Measurements from ENCODE around the gene R3HDML. TPM values are rescaled to one million over a fixed set of nuclear protein-coding genes. Genes with fewer than 3 reads are reported as not detected.
A peak's percentile ranks its signal among the peaks of the same experiment; 100 is the strongest.

R3HDML gene
- total and polyA plus RNA-seq, 2 of the 13 experiments (the other 11 are each of a cell fraction or from before 2014, with no cell fraction given): not detected

DNA sequence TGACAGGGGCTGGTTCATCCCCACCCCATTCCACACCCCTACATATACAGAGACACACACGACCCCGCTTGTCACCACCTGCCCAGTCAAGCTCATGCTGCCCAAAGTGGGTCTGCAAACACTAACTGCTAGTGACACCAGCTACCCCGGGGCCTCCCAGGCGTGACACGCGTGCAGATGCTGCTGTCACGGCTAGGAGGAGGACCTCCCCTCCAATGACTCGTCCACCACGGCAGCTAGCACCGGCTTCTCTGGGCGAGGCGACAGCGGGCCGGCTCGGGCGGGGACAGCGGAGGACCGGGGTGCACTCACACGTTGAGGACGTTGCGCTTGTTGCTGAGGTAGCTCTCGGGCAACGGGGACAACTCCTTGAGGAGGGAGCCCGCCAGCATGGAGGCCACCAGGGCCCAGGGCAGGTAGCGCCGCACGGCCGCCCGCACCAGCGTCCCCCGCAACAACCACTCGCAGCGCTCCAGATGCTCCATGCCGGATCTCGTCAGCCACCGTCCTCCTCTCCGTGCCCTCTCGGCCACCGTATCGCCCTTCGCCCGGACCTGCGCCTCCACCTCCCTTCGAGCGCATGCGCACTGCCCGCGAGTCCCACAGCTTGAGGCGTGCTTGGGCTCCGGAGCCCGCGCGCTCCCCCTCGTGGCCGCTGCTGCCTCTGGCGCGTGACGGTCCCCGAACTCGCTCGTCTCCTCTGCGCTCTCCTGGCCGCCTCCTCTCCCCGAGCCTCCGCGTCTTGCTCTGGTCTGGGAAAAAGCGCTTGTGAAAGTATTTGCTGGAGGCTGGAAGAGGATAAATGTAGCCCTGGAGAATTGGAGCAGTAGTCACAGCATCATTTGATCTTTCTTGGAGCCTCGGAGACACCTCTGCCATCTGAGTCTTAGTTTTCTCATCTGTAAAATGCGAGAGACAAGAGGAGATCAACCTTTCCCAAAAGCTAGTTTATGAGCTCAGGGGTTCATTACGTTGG is 25.9 kb upstream of the R3HDML start, which contains the start of gene FITM2 (continued):
- TF ChIP-seq, protein P1, sequence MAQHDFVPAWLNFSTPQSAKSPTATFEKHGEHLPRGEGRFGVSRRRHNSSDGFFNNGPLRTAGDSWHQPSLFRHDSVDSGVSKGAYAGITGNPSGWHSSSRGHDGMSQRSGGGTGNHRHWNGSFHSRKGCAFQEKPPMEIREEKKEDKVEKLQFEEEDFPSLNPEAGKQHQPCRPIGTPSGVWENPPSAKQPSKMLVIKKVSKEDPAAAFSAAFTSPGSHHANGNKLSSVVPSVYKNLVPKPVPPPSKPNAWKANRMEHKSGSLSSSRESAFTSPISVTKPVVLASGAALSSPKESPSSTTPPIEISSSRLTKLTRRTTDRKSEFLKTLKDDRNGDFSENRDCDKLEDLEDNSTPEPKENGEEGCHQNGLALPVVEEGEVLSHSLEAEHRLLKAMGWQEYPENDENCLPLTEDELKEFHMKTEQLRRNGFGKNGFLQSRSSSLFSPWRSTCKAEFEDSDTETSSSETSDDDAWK (CRISPR knock-in tag; IDR thresholded peaks at IDR 0.05): no peak
- no peak; the same call in none of the 2 replicates for TF ChIP-seq KLF13 (CRISPR knock-in tag; IDR thresholded peaks at IDR 0.05)
- peak; percentile 88 for TF ChIP-seq SRSF1 (optimal IDR thresholded peaks at IDR 0.05; ENCODE audit: low read depth, low read length)
- peak; percentile 98 for TF ChIP-seq WIZ (CRISPR knock-in tag; IDR thresholded peaks at IDR 0.05)
- TF ChIP-seq ZNF782 (CRISPR knock-in tag; IDR thresholded peaks at IDR 0.05; ENCODE audit: borderline replicate concordance): no peak; the same call in 1 of the 2 replicates

DNA sequence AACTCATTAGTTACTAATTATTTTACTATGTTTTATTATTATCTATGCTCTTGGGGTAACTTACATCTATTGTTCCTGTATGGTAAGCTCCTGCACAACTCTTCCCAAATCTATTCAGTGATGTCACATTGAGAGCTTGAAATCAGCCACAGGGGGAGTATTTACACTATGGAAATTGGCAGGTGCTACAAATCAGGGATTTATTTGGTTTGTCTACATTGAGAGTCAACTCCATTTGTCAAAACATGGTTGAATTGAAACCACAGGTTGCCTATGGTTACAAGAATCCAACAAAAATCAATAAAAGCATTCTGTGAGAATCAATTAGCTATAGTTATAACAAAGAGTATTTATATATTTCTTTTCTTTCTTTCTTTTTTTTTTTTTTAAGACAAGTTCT is 22.0 kb upstream of the R3HDML start:
- in situ Hi-C loops (cut with HindIII; ENCODE audit: extremely low pct_ligation_motif_present, low pct_unique_long_range_greater_than_20kb) (loop anchor here (5.0 kb wide), 3 partner anchors 63 to 157 kb away; no protein-coding TSS in a partner anchor), intact Hi-C loops (cut with micrococcal nuclease; ENCODE audit: unreplicated experiment) (loop anchor here (5.0 kb wide), 2 partner anchors 42 to 57 kb away; partner anchors contain the start of gene HNF4A)
- ATAC-seq (no peak), DNase-seq (ENCODE audit: low spot score) (no peak), FAIRE-seq (no peak)
- Histone ChIP-seq H3K79me2 (ENCODE audit: insufficient read depth, low read length) (peaks cover 11% of the 10 kb centered on the region), H4K20me1 (ENCODE audit: insufficient read depth, low read length) (no peaks in the 10 kb centered on the region), H3K27ac (ENCODE audit: extremely low read length, insufficient read depth, low read length) (no peak overlapping the region), H3K36me3 (replicated peaks in 1 of 2; ENCODE audit: control insufficient read depth in 1 of 2, insufficient read depth in 2 of 2, low read length in 2 of 2) (no peaks in the 10 kb centered on the region), H3K4me1 (ENCODE audit: insufficient read depth, low read length) (peaks cover 18% of the 10 kb centered on the region), H3K27me3 (ENCODE audit: control insufficient read depth in 1 of 2, insufficient read depth in 2 of 2, low read length in 2 of 2) (peaks cover 2 to 4% of the 10 kb centered on the region in 2 experiments; a peak in 1 of 5 replicates), H2AFZ (ENCODE audit: low read length) (no peak overlapping the region), H3K9ac (ENCODE audit: insufficient read depth, low read depth, low read length) (no peak overlapping the region), H3K4me3 (replicated peaks in 1 of 3; ENCODE audit: insufficient read depth in 1 of 3, low read depth in 2 of 3, low read length in 3 of 3) (no peak overlapping the region), H3K9me3 (ENCODE audit: low read length) (no peaks in the 10 kb centered on the region), H3K4me2 (ENCODE audit: low read depth, low read length) (no peak overlapping the region)
- POLR2A ChIA-PET: interaction anchor here (1.0 to 1.7 kb wide), 3 partner anchors 10 to 103 kb away, joined by 3 to 5 read pairs (median 3); no protein-coding TSS in a partner anchor
- no TSS peak for BruUV-seq (replicated peaks)
- CTCF ChIA-PET (ENCODE audit: low intra/inter-chr PET ratio, low total read pairs): no interaction called here
- TF ChIP-seq TAF15 (IDR thresholded peaks at IDR 0.05; ENCODE audit: low read depth, low read length, poor library complexity, severe bottlenecking): no peak
- no peak for TF ChIP-seq ZNF773 (CRISPR knock-in tag; IDR thresholded peaks at IDR 0.05; ENCODE audit: borderline replicate concordance)
- TF ChIP-seq, protein P2, sequence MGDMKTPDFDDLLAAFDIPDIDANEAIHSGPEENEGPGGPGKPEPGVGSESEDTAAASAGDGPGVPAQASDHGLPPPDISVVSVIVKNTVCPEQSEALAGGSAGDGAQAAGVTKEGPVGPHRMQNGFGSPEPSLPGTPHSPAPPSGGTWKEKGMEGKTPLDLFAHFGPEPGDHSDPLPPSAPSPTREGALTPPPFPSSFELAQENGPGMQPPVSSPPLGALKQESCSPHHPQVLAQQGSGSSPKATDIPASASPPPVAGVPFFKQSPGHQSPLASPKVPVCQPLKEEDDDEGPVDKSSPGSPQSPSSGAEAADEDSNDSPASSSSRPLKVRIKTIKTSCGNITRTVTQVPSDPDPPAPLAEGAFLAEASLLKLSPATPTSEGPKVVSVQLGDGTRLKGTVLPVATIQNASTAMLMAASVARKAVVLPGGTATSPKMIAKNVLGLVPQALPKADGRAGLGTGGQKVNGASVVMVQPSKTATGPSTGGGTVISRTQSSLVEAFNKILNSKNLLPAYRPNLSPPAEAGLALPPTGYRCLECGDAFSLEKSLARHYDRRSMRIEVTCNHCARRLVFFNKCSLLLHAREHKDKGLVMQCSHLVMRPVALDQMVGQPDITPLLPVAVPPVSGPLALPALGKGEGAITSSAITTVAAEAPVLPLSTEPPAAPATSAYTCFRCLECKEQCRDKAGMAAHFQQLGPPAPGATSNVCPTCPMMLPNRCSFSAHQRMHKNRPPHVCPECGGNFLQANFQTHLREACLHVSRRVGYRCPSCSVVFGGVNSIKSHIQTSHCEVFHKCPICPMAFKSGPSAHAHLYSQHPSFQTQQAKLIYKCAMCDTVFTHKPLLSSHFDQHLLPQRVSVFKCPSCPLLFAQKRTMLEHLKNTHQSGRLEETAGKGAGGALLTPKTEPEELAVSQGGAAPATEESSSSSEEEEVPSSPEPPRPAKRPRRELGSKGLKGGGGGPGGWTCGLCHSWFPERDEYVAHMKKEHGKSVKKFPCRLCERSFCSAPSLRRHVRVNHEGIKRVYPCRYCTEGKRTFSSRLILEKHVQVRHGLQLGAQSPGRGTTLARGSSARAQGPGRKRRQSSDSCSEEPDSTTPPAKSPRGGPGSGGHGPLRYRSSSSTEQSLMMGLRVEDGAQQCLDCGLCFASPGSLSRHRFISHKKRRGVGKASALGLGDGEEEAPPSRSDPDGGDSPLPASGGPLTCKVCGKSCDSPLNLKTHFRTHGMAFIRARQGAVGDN (CRISPR knock-in tag; IDR thresholded peaks at IDR 0.05): no peak
- TF ChIP-seq, protein P3, sequence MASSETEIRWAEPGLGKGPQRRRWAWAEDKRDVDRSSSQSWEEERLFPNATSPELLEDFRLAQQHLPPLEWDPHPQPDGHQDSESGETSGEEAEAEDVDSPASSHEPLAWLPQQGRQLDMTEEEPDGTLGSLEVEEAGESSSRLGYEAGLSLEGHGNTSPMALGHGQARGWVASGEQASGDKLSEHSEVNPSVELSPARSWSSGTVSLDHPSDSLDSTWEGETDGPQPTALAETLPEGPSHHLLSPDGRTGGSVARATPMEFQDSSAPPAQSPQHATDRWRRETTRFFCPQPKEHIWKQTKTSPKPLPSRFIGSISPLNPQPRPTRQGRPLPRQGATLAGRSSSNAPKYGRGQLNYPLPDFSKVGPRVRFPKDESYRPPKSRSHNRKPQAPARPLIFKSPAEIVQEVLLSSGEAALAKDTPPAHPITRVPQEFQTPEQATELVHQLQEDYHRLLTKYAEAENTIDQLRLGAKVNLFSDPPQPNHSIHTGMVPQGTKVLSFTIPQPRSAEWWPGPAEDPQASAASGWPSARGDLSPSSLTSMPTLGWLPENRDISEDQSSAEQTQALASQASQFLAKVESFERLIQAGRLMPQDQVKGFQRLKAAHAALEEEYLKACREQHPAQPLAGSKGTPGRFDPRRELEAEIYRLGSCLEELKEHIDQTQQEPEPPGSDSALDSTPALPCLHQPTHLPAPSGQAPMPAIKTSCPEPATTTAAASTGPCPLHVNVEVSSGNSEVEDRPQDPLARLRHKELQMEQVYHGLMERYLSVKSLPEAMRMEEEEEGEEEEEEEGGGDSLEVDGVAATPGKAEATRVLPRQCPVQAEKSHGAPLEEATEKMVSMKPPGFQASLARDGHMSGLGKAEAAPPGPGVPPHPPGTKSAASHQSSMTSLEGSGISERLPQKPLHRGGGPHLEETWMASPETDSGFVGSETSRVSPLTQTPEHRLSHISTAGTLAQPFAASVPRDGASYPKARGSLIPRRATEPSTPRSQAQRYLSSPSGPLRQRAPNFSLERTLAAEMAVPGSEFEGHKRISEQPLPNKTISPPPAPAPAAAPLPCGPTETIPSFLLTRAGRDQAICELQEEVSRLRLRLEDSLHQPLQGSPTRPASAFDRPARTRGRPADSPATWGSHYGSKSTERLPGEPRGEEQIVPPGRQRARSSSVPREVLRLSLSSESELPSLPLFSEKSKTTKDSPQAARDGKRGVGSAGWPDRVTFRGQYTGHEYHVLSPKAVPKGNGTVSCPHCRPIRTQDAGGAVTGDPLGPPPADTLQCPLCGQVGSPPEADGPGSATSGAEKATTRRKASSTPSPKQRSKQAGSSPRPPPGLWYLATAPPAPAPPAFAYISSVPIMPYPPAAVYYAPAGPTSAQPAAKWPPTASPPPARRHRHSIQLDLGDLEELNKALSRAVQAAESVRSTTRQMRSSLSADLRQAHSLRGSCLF (CRISPR knock-in tag; IDR thresholded peaks at IDR 0.05; ENCODE audit: borderline replicate concordance): no peak
- TF ChIP-seq STAG1 (CRISPR knock-in tag; IDR thresholded peaks at IDR 0.05): 0 out of 2 replicates have a peak, but pooled peaks have one; percentile 12

Measured in HepG2 (cell line).